Fibroblast of peridontal ligament (primary cell): ENCODE data around the gene PDE8A.

ENCODE experiments used
- DNase-seq: peaks from one replicate; pipeline ENCODE4 v3.0.0-alpha.2; 2010; ENCODE audit errors: extremely low read depth

Gene PDE8A

DNA sequence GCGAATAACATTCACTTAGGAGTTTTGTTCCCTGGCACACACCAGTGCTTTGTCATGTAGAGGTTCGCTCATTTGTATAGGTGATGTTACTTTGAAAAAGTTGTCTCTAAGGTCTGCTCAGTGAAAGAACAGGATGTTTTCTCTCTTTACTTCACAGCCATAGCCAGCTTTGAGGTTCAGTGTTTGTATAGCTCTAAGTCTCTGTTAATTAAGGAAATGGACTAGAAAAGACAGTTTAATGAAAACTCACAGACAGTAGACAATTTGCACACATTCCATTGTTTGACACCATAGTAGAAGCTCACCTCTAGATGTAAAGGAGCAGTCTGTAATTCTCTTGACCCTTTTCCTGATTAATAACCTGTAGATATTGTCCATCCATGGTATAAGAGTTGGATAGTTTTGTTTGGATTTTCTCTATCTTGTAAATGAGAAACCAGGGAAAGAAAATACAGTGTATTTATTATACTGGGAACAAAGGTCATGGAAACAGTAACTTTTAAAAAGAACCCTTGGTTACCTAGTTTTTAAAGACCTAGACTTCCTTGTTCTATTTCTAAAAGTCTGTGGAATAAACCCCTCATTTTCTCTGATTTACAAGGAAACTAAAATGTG, 50.4 kb downstream of the PDE8A start:
- no peak for DNase-seq

DNA sequence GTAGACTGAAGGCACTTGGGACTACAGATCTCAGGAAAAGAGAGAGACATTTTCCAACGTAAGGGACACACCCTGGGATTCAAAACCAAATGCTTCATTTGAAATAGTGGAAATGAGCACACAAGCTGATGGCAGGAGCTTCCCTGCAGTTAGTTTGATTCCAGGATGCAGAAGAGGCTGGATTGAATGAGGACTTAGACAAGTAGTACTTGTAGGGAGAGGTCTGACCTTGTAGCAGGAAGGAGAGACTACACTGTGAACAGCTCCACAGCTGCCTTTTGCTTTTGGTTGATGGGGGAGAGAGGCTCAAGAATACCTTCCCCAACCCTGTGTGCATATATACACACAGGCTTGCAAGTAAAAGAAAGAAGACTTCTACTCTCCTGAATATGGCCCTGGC, 51.5 kb downstream of the PDE8A start:
- DNase-seq: no peak

DNA sequence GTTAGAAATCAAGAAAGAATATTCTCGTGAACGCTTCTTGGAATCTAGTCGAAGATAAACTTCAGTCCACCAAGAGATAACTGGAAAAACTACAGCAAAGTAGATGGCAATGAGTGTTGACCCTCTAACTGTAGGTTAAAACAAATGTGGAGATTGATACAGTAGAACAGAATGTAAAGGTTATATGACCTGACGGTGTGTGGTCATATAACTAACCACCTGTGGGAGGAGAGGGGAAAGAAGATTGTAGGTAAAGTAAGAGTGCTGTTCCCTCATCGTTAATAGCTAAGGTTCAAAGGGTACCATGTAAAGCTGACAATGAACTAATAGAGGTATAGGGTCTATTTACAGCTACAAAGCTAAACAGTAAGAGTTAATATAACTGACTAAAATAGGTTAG, 52.6 kb downstream of the PDE8A start:
- no peak for DNase-seq

DNA sequence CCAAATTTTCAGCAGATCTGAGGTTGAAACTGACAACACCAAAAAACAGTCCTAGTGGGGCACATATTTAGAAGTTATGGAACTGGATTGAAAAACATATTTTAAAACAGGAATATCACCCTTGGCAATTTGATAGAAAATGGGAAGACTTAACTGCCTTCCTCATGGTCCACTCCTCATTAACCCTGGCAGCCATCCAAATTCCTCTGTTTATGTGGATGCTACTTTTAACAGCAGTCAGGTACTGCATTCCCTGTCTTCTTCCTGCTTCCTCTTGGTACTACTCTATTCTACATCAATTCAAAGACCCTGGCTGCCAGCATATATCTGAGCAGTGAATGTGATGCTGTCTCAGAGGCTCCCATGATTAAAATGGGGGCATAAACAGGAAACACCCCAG, 54.3 kb downstream of the PDE8A start:
- DNase-seq: no peak

DNA sequence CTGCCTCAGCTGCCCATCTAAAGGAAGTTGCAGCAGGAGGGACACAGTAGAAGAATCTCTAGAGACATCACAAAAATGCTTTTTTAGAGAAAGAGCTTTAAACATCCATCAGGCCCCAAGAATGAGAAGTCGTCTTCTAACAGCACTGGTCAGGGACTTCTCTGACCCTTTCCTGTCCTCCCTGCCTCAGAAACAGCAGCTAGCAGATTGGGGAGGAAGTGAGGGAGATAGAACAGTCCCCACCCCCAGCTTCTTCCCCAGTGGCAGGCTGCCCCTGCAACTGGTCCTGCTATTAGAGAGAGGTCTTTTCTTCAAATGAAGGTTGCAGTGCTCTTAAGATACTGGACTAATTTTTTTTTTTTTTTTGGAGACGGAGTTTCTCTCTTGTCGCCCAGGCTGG, 55.1 kb downstream of the PDE8A start:
- DNase-seq: no peak

DNA sequence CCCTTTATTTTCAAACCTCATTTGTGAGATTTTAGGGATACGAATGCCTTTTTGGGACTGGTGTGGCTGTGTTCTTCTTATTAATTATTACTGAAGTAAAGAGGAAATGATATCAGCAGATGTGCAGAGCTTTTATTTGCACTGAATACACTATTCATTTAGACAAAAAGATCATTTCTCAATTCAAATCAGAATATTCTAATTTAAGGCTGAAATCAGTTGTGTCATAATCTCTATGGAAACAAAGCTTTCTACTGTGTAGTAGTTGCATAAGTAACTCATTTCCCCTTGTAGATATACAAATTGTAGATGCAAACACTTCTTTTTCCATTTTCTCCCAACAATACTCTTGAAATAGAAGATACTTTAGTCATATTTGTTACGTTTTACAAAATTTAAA, 56.0 kb downstream of the PDE8A start:
- DNase-seq: no peak

DNA sequence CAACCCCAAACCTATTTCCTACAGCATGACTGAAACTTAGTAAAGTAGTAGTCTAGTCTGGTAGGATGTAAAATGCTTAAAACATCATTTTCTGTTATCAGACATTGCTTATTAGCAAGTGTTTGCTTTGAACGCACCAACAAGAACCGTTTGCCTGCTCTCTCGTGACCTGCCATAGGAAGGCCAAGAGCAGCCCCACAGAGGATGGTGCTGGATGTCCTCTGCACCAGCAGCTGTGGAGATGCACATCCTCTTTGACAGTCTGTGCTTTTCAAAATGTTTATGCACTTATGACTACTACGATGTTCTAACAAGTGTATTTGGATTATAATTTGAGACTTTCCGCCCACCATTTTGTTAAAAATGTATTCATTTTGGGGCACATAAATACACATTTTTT, 59.6 kb downstream of the PDE8A start:
- no peak for DNase-seq

DNA sequence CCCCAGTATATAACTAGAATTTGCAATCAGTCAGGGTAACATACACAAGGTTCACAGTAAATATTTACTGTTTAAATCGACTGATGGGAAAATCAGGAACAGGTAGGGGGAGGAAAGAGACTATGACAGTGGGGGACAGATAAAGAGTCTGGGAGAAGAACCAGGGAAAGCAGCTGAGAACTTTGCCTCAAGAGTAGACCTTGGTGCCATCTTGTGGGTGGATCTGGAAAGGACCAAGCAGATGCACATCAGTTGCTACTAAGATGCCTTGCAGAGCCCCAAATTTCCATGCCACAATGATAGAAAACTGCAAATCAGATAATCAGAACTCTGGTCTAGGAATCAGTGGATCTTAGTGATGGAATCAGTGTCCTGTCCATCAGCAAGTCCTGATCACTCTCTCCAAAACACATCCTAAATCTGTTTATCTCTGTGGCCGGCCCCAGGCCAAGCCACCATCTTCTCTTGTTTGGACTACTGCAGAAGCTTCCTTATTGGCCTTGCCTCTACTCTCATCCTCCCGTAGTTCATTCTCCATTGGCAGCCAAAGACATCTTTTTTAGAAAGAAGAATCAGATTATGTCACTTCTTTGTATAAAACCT, 62.7 kb downstream of the PDE8A start:
- DNase-seq: peak; percentile 87

DNA sequence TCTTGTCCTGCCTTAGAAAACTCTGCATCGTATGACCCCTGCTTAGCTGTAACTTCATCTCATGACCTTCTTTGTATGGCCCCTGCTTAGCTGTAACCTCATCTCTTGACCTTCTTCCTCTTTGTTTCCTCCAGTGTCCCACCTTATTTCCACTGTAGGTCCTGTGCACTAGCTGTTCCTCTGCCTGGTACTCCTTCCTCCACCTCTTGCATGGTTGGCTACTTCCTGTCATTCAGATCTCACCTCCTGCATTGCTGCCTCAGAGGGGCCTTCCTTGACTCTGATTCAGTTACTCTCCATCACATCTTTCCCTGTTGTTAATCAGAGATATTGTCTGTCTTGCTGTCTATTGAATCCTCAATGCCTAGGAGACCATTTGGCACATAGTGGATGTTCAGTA, 63.2 kb downstream of the PDE8A start:
- no peak for DNase-seq

DNA sequence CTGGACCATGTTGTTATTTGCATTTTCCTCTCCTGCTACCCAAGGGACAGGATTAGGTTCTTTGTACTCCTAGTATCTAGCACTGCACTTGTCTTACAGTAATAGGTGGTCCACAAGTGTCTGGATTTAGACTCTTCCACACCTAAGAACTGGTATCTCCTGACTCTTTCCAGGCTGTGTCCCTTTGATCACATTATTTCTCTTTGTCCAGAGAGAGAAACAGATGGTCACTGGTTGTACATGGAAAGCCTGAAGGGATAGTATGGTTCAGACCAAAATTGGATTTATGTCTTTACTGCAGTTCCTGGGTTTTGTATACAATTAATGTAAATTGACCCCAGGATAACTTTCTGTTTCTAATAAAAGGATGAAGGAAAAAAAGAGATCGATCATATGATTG, 64.0 kb downstream of the PDE8A start:
- DNase-seq: no peak

DNA sequence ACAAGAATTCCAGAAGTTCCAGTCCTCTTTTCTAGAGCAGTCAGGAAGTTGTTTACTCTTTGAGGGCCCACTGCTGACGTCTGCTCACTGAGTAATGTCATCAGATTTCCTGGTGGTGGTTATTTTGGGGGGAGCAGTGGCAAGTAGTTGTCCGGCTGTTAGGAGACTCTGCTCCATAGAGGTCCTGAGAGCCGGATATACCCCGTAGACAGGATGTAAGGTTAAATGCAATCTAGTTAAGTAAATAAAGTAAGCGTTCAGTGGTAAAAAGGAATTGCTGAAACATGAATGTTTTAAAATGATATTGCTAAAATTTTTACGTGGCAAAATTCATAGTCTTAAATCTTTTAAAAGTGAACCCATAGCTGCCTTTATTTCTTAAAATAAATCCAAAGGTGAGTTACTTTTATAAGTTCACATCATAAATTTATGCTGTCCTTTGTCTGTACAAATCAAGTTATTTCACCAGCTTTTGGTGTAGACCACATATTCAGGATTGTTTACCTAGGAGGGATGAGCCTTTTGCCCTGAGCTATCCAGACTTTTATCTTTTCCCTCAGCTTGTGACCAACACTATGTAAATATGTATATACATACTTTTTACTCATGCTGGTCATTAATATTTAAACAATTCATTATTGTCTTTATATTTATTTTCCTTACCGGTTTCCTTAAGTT, 65.8 kb downstream of the PDE8A start:
- peak; percentile 94 for DNase-seq

DNA sequence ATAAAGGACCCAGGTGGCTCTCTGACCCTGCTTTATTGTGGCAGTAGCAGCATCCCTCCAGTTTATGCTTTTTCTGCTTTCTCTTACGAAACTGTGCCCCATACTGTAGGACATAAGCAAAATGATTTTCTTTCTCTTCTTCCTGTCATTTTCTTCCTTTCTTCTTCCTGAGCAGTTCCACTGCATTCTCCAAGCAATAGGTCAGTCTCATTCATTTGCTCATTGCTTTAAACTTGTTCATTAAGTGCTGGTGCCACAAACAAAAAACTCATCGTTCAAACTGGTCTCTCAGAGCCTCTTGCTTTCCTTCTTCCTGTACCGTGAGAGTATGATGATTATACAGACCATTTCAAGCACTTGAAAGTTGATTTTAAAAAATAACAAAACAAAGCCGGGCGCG, 66.8 kb downstream of the PDE8A start:
- DNase-seq: peak; percentile 64

DNA sequence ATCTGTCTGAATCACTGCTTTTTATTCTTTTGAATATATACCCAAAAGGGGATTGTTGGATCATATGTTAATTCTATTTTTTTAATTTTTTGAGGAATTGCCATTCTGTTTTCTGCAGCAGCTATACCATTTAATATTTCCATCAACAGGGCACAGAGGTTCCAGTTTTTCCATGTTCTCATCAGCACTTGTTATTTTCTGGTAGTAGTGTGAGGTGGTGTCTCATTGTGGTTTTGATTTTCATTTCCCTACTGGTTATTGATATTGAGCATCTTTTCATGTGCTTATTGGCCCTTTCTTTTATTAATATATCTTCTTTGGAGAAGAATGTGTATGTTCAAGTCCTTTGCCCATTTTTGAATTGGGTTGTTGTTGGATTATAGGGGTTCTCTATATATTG, 68.1 kb downstream of the PDE8A start:
- DNase-seq: no peak

DNA sequence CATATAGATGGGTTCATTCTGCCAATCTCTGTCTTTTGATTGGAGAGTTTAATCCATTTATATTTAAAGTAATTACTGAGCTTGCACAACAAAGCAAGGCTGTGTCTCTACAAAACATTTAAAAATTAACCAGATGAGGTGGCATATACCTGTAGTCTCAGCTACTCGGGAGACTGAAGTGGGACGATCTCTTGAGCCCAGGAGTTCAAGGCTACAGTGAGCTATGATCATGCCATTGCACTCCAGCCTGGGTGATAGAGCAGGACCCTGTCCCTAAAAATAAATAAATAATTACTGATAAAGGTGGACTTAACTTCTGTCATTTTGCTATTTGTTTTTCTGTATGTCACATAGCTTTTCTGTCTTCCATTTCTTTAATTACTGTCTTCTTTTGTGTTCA, 78.1 kb downstream of the PDE8A start:
- no peak for DNase-seq

DNA sequence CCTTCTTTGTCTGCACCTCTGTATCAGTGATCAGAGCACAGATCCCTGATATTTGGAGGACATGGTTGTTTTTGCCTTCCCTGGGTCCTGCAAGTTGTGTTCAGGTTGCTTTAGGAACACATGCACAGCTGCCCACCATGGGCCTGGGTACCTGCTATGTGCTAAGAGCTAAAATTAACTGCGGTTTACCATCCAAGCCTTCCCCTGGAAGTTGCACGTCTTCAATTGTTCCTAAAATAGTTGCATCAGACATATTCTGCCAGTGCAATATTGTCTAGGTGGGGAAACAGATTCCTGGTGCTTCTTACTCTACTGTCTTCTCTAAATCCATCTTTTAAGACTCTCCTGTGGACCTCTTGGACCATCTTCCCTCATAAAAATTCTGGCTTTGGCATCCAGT, 80.9 kb downstream of the PDE8A start:
- no peak for DNase-seq

DNA sequence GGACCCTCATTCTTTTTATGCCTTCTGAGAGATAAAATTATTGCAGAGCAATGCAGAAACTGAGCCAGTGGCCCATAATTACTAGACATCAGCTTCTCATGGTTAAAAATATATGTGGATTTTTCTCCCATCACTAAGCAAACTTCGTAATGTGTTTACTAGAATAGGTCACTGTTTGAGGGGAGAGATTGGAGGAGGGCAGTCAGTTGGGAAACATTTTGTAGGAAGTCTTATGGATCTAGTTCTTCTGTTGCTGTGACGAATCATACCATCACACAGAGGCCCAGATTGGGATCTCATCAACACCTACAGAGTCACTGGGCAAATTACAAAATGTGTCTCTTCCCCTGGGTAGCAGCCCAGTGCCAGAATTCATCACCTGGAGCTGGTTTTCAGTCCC, 81.4 kb downstream of the PDE8A start:
- DNase-seq: peak; percentile 19

DNA sequence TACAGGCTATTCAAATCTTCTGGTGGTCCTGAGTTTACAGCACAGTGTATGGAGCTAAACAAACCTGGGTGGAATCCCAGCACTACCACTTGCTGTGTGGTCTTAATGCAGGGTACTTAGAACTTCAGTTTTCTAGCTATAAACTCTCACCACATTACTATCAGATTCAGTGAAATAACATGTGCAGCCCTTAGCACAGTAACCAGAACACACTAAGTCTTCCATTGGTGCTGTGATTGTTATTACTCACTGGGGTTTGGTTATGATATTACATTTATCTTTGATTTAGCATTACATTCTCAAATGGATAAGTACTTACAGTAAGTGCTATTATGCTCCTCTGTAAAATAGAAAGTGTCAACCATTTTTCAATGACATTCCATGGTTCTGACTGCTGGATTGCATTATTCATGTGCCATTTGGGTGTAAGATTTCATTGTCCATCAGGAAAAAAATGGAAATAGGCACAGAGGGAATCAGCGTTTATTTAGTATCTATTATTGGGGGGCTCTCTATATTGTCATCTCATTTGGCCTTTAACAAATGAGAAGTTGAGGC, 81.9 kb downstream of the PDE8A start:
- DNase-seq: peak; percentile 13

DNA sequence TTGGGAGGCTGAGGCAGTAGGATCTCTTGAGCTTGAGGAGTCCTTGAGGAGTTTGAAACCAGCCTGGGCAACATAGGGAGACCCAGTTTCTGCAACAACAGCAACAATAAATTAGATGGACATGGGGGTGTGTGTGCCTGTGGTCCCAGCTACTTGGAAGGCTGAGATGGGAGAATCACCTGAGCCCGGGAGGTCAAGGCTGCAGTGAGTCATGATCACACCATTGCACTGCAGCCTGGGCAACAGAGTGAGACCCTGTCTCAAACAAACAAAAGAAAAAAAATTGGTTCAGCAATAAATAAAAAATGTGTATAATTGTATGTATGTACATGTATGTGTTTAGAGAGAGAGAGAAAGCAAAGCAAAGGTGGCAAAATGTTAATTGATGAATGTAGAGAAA, 83.1 kb downstream of the PDE8A start:
- DNase-seq: no peak

DNA sequence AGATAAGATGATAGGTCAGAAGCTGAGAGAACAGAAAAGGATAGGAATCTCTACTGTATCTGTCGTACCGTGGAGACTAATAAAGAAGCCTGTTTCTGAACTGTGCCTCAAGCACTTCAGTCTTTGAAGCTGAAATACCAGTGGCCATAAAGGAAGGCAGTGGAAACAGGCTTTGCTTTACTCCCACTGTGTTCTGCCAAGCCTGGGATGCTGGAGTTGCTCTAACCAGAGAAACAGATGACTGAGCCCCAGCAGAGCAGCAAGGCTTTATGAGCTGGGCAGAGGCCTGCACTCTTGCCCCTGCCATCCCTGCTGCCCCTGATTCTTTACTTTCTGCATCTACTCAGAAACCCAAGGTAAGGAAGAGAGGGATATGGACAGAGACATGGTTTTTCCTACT, 89.4 kb downstream of the PDE8A start:
- DNase-seq: no peak

DNA sequence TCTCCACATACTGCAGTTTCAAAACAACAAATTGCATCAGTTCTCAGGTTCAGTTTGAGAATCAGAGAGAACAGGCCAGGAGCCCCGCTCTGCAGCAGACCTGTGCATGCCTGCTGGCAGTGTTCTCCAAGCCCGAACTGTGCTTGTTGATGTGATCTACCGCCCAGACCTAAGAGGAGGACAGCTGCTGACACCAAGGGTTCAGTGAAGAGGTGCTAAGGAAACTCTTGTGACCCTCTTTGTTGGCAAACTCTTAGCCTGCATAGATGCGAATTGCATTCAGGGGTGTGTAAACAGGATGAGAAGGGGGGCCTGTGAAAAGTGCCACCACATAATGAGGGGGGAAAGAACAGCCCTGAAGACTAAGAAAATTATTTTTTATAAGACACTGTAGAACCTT, 89.8 kb downstream of the PDE8A start:
- no peak for DNase-seq

DNA sequence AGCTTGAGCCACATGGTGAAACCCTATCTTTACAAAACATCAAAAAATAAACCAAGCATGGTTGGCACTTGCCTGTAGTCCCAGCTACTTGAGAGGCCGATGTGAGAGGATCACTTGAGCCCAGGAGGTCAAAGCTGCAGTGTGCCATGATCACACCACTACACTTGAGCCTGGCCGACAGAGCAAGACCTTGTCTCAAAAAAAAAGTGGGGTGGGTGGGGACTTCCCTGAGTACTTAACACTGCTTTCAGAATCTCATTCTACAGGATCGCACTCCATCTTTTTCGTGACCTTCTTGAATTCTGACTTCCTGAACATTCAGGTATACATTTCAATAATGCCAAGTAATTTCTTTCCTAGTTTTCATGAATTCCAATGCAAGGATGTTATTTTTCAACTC, 91.3 kb downstream of the PDE8A start:
- DNase-seq: no peak

DNA sequence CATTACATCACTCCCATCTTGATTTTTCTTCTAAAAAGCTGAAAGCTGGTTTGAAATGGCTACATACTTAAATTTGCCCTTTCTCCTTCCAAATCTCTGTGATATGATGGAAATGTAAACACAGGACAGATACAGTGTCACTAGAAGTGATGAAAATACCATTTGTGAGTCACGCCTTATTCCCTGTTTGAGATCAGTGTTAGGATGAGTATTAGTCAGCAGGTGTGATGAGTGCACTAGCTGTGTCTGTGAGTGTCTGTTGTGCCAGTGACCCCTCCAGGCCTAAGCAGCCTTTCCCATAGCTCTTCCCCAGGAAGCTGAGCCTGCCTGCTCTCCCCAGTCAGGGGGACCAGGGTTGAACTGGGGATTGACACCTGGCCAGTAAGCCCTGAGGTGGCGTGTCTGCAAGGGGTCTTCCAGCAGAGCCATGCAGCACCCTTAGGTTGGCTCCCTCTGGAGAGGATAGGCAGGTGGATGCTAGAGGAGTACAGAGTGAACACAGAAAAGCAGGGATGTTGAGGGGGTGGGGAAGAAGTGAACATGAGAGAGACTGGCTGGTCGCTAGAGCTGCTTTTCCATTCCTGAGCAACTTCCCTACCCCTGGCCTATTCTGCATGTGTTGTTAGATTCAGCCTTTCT, 92.0 kb downstream of the PDE8A start:
- no peak for DNase-seq

DNA sequence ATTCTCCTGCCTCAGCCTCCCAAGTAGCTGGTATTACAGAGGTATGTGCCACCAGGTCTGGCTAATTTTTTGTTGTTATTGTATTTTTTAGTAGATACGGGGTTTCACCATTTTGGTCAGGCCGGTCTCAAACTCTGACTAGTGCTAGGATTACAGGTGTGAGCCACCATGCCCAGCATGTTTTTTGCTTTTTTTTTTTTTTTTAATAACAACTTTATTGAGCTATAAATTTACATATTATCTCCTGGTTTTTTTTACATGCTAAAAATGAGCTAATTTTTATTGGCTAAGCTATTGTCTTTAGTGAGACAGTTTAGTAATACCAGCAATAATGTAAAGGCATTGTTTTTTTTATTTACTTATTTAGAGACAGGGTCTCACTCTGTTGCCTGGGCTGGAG, 105.2 kb downstream of the PDE8A start:
- no peak for DNase-seq
